ENCODE measurements around the gene ZKSCAN5.
A peak's percentile ranks its signal among the peaks of the same experiment; 100 is the strongest.

ZKSCAN5 gene

GRCh38 chr7:99553039-99553438 is 48.6 kb downstream of the ZKSCAN5 start:
- no peak for TF ChIP-seq CTCF (IDR thresholded peaks at IDR 0.05; ENCODE audit: low read depth, low read length, missing control alignments)
- DNase-seq (ENCODE audit: low read depth), result no peak
- H3K4me3 ChIP-seq (ENCODE audit: low read depth, low read length), result no peak overlapping the region

GRCh38 chr7:99554939-99555338 is 50.5 kb downstream of the ZKSCAN5 start:
- DNase-seq (ENCODE audit: low read depth), result no peak
- no peak for TF ChIP-seq CTCF (IDR thresholded peaks at IDR 0.05; ENCODE audit: low read depth, low read length, missing control alignments)
- H3K4me3 ChIP-seq (ENCODE audit: low read depth, low read length), result no peak overlapping the region

- DNase-seq (ENCODE audit: low read depth), result no peak
- peak overlapping the region; percentile 99 for H3K4me3 ChIP-seq (ENCODE audit: low read depth, low read length)
- no peak for TF ChIP-seq CTCF (IDR thresholded peaks at IDR 0.05; ENCODE audit: low read depth, low read length, missing control alignments)
Observed at GRCh38 chr7:99557196-99557607, 52.7 kb downstream of the ZKSCAN5 start.

GRCh38 chr7:99557940-99558305 is 53.5 kb downstream of the ZKSCAN5 start:
- no peak for DNase-seq (ENCODE audit: low read depth)
- no peak for TF ChIP-seq CTCF (IDR thresholded peaks at IDR 0.05; ENCODE audit: low read depth, low read length, missing control alignments)

GRCh38 chr7:99558306-99559174 is 54.1 kb downstream of the ZKSCAN5 start, which contains the start of gene ZNF655:
Gene ZNF655 (plus strand): TSS chr7:99558642. CDS start chr7:99560560, 1,918 bp downstream.
- DNase-seq (ENCODE audit: low read depth), result peak; percentile 64
- peak within 1 kb of the TSS; percentile 99 for H3K4me3 ChIP-seq (ENCODE audit: low read depth, low read length)
- TF ChIP-seq CTCF (IDR thresholded peaks at IDR 0.05; ENCODE audit: low read depth, low read length, missing control alignments), result no peak

More at GRCh38 chr7:99557940-99558305, 53.5 kb downstream of the ZKSCAN5 start:
- H3K4me3 ChIP-seq (ENCODE audit: low read depth, low read length), result peak overlapping the region; percentile 99

GRCh38 chr7:99559175-99559915 is 54.9 kb downstream of the ZKSCAN5 start:
- peak overlapping the region; percentile 99 for H3K4me3 ChIP-seq (ENCODE audit: low read depth, low read length)
- TF ChIP-seq CTCF (IDR thresholded peaks at IDR 0.05; ENCODE audit: low read depth, low read length, missing control alignments), result no peak
- no peak for DNase-seq (ENCODE audit: low read depth)
